NOMO-1 (cell line): ENCODE results near the gene PTPRG.

ENCODE experiments used
- DNase-seq, 2 experiments: peaks; one replicate each; lab custom pipeline; 2025; ENCODE audit not compliant: unreplicated experiment in 2 of 2; lab: John Stamatoyannopoulos, UW

The PTPRG gene

GRCh38 chr3:61940236-61940635 is 378.9 kb downstream of the PTPRG start:
- DNase-seq: no peak

- no peak for DNase-seq
Measured at GRCh38 chr3:61943975-61944374, 382.6 kb downstream of the PTPRG start.

GRCh38 chr3:61944726-61945125 is 383.4 kb downstream of the PTPRG start:
- DNase-seq: no peak

- DNase-seq: no peak
Measured at GRCh38 chr3:61945657-61946056, 384.3 kb downstream of the PTPRG start.

- DNase-seq: no peak
Measured at GRCh38 chr3:61946570-61947324, 385.4 kb downstream of the PTPRG start.

- DNase-seq: no peak
Measured at GRCh38 chr3:61947456-61947855, 386.1 kb downstream of the PTPRG start.

GRCh38 chr3:61948699-61949305 is 387.4 kb downstream of the PTPRG start:
- DNase-seq: no peak

- no peak for DNase-seq
Measured at GRCh38 chr3:61954097-61954540, 392.7 kb downstream of the PTPRG start.

GRCh38 chr3:61955483-61955882 is 394.1 kb downstream of the PTPRG start:
- no peak for DNase-seq

GRCh38 chr3:61956236-61956635 is 394.9 kb downstream of the PTPRG start:
- no peak for DNase-seq

GRCh38 chr3:61957259-61957658 is 395.9 kb downstream of the PTPRG start:
- no peak for DNase-seq

GRCh38 chr3:61960976-61961375 is 399.6 kb downstream of the PTPRG start:
- DNase-seq: no peak

GRCh38 chr3:61961900-61962299 is 400.5 kb downstream of the PTPRG start:
- no peak for DNase-seq

- DNase-seq: no peak
Measured at GRCh38 chr3:61964566-61964965, 403.2 kb downstream of the PTPRG start.

GRCh38 chr3:61965770-61966131 is 404.4 kb downstream of the PTPRG start:
- no peak for DNase-seq

- no peak for DNase-seq
Measured at GRCh38 chr3:61966200-61966599, 404.8 kb downstream of the PTPRG start.

GRCh38 chr3:61967019-61967418 is 405.6 kb downstream of the PTPRG start:
- no peak for DNase-seq

- no peak for DNase-seq
Measured at GRCh38 chr3:61967937-61968336, 406.6 kb downstream of the PTPRG start.

- DNase-seq: no peak
Measured at GRCh38 chr3:61974662-61975061, 413.3 kb downstream of the PTPRG start.

GRCh38 chr3:61975199-61975598 is 413.8 kb downstream of the PTPRG start:
- DNase-seq: no peak

GRCh38 chr3:61975936-61976335 is 414.6 kb downstream of the PTPRG start:
- DNase-seq: no peak
